Measurements from ENCODE around the gene VWA2. TPM values are rescaled to one million over a fixed set of nuclear protein-coding genes. Genes with fewer than 3 reads are reported as not detected.

The VWA2 gene
- total RNA-seq, 4 donors from 2014 or later: 0.64 to 3.3 TPM; not detected in 2

- no peaks in the 10 kb centered on the region for H3K27me3 ChIP-seq
- in situ Hi-C loops (cut with MboI; ENCODE audit: low pct_ligation_motif_present in 1 of 4, low pct_unique_long_range_greater_than_20kb in 1 of 4, low sequenced_read_pairs in 3 of 4) (no loop called here), intact Hi-C loops (cut with DNase I; ENCODE audit: low total_unique reads) (no loop called here)
- DNase-seq: no peak
- no peak overlapping the region for H3K4me3 ChIP-seq
- 14 to 54% methylated on average over 2 to 3 of the region's 3 CpGs for WGBS, 2 donors (ENCODE audit: low coverage in 1 of 2)
- no peaks in the 10 kb centered on the region for H3K9me3 ChIP-seq
- H3K36me3 ChIP-seq: no peaks in the 10 kb centered on the region
- H3K4me1 ChIP-seq: peaks cover 0 to 17% (median 10%) of the 10 kb centered on the region in 4 donors
- H3K27ac ChIP-seq: peak overlapping the region; percentile 5 to 58 (median 40)
- TF ChIP-seq POLR2A (IDR thresholded peaks at IDR 0.05) (no peak), EP300 (IDR thresholded peaks at IDR 0.05; ENCODE audit: low read depth) (no peak), CTCF (IDR thresholded peaks at IDR 0.05) (no peak), POLR2AphosphoS5 (IDR thresholded peaks at IDR 0.05) (no peak)
Measured at GRCh38 chr10:114257498-114257897, 18.4 kb downstream of the VWA2 start.

GRCh38 chr10:114258274-114258840 is 19.3 kb downstream of the VWA2 start:
- Histone ChIP-seq H3K4me1 (peaks cover 0 to 17% (median 10%) of the 10 kb centered on the region in 4 donors), H3K4me3 (no peak overlapping the region), H3K36me3 (no peaks in the 10 kb centered on the region), H3K9me3 (no peaks in the 10 kb centered on the region), H3K27ac (peak overlapping the region; percentile 37 to 58 (median 43)), H3K27me3 (no peaks in the 10 kb centered on the region)
- in situ Hi-C loops (cut with MboI; ENCODE audit: low pct_ligation_motif_present in 1 of 4, low pct_unique_long_range_greater_than_20kb in 1 of 4, low sequenced_read_pairs in 3 of 4) (no loop called here), intact Hi-C loops (cut with DNase I; ENCODE audit: low total_unique reads) (no loop called here)
- no peak for TF ChIP-seq CTCF (IDR thresholded peaks at IDR 0.05)
- TF ChIP-seq POLR2AphosphoS5 (IDR thresholded peaks at IDR 0.05): no peak
- TF ChIP-seq POLR2A (IDR thresholded peaks at IDR 0.05): no peak
- TF ChIP-seq EP300 (IDR thresholded peaks at IDR 0.05; ENCODE audit: low read depth): no peak
- DNase-seq: peak; percentile 32
- 26 to 39% methylated on average over 4 to 5 of the region's 5 CpGs for WGBS, 2 donors (ENCODE audit: low coverage in 1 of 2)

- TF ChIP-seq CTCF (IDR thresholded peaks at IDR 0.05) (no peak), POLR2AphosphoS5 (IDR thresholded peaks at IDR 0.05) (peak in 2 of 3 donors; percentile 19 to 46)
Measured at GRCh38 chr10:114259824-114260223, 20.8 kb downstream of the VWA2 start.

GRCh38 chr10:114260366-114260765 is 21.3 kb downstream of the VWA2 start:
- intact Hi-C loops (cut with DNase I; ENCODE audit: low total_unique reads) (no loop called here), in situ Hi-C loops (cut with MboI; ENCODE audit: low pct_ligation_motif_present in 1 of 4, low pct_unique_long_range_greater_than_20kb in 1 of 4, low sequenced_read_pairs in 3 of 4) (no loop called here)
- TF ChIP-seq CTCF (IDR thresholded peaks at IDR 0.05): no peak
- no peak for TF ChIP-seq POLR2AphosphoS5 (IDR thresholded peaks at IDR 0.05)
- 88% methylated on average over 5 of the region's 5 CpGs; no CpG with 5 or more reads in 1 of the 2 donors for whole genome bisulfite sequencing, 2 donors (ENCODE audit: low coverage in 1 of 2)
- DNase-seq: no peak
- Histone ChIP-seq H3K27ac (peak overlapping the region; percentile 1 to 47 (median 42)), H3K4me1 (peaks cover 0 to 17% (median 10%) of the 10 kb centered on the region in 4 donors), H3K27me3 (no peaks in the 10 kb centered on the region), H3K9me3 (no peaks in the 10 kb centered on the region), H3K36me3 (no peaks in the 10 kb centered on the region), H3K4me3 (no peak overlapping the region)

More at GRCh38 chr10:114259824-114260223, 20.8 kb downstream of the VWA2 start:
- no peak for DNase-seq
- Histone ChIP-seq H3K9me3 (no peaks in the 10 kb centered on the region), H3K27me3 (no peaks in the 10 kb centered on the region), H3K4me3 (no peak overlapping the region), H3K36me3 (no peaks in the 10 kb centered on the region), H3K27ac (peak overlapping the region; percentile 1 to 58 (median 42)), H3K4me1 (peaks cover 0 to 17% (median 10%) of the 10 kb centered on the region in 4 donors)
- WGBS, 2 donors (ENCODE audit: low coverage in 1 of 2): 67 to 68% methylated on average over 1 to 10 of the region's 10 CpGs
- intact Hi-C loops (cut with DNase I; ENCODE audit: low total_unique reads) (no loop called here), in situ Hi-C loops (cut with MboI; ENCODE audit: low pct_ligation_motif_present in 1 of 4, low pct_unique_long_range_greater_than_20kb in 1 of 4, low sequenced_read_pairs in 3 of 4) (no loop called here)

All from transverse colon (tissue), 4 donors.